ENCODE data around the gene RTP4.
"Not testable (repeated sequence)": the region's sequence is repeated elsewhere in the genome, so short reads cannot be mapped to it uniquely, and the experiment has no call there.

RTP4 gene

DNA sequence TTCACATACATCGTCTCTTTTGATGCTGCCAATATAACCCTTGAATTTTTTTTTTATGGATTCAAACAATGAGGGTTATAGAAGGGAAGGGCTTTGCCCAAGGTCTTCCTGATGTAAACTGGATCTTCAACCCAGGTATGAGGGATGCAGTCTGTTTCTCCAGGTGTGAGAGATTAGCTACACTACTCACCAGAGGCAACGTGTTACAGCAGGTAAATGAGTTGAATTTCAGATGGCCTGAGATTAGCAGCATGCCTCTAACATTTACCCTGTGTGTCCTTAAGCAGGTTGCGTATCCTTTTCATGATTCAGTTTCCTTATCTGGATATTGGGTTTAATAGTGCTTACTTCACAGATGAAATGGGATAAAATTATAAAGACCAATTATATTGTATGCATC is 1.9 kb downstream of the RTP4 start:
- DNase-seq (ENCODE audit: low read depth in 2 of 2): no peak

DNA sequence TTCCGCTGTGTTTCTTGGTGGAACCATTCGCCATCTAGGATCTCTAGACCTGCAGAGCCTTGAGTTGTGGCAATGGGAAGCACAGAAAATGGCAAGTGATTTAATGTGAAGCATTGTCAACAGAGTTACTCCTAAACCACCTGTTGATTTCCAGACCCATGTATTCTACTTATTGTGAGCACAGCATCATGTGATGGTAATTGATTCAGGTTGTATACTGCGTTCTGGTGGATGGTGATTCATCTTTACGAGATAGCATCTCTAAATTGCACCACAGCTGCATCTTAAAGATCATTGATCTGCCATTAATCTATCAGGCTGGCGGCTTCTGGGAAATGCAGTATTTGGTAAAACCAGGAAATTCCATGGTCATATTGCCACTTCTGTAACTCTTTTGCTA is 7.4 kb downstream of the RTP4 start:
- DNase-seq (ENCODE audit: low read depth in 2 of 2): no peak

DNA sequence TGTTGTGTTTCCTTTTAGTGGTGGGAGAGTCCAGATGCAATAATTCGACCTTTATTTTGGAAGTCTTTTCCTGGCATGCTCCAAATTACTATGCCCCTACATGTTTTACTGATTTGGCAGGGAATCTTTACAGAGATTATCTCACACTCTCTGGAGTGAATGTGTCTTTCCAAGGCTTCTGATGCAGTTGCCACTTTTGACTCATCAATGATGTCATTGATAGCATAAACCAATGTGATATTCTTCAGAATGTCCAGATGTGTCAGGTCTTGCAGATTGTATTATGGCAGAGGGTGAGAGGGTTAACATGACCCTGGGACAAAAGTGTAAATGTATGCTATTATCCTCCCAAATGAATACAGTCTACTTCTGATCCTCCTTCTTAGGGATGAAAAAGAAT is 9.7 kb downstream of the RTP4 start:
- no peak for DNase-seq (ENCODE audit: low read depth in 2 of 2)

DNA sequence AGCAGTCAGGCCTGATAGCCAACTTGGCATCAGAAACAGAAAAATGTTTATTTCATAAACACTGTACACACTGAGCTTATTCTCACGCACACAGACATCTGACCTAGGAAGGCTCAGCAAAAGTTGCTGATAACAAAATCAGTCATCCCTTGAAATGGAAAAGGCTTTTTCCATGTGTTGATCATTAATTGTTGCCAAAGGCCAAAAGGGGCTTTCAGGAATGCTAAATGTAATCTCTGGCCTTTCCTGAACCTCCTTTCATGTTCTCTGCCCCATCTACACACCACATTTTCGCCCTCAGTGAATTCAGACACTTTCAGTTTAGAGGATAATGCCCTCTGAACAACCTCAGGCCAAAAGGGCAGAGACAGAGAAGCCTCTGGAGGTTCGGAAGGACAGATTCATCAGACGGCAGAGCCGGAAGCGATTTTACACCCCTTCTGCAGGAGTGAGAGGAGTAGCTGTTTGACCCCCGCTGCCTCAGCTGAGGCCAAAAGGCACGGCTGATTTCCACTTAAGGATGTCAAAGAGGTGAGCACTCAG is 14.5 kb downstream of the RTP4 start:
- DNase-seq (ENCODE audit: low read depth in 2 of 2): no peak

DNA sequence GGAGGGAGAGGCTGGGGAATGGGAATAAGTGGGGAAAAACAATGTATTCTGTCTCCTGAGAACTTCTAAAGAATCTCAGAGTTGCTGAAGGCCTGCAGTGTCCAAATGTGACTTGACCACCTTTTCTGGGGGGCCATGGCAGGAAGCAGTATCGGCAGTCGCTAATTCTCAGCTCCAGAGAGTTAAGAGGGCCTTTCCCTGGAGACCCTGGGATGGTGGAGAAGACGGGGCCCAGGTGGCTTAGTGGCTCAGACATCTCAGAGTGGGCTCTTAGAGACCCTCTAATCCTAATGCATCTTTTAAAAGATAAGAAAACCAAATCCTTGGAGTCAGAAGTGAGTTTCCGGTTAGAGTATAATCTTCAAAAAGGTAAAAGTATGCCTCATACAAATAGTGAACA is 15.1 kb downstream of the RTP4 start:
- DNase-seq (ENCODE audit: low read depth in 2 of 2): no peak

DNA sequence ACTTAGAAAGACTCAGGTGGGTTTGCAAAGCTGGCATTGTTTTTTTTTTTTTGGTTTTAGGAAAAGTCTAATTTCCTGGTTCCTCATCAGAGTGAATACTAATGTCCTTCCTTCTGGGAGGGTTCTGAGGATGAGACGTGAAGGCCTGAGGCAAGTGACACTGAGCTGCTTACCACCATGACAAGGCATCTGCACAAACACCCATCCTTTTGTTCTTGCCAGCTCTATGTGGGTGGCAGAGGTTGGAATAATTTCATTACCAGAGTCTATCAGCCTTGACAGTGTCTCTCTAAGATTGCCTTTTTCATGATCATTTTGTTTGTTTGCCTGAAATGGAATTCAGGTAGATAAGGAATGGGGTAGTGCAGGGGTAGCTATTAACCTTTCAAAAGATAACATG is 17.1 kb downstream of the RTP4 start:
- DNase-seq (ENCODE audit: low read depth in 2 of 2): no peak

DNA sequence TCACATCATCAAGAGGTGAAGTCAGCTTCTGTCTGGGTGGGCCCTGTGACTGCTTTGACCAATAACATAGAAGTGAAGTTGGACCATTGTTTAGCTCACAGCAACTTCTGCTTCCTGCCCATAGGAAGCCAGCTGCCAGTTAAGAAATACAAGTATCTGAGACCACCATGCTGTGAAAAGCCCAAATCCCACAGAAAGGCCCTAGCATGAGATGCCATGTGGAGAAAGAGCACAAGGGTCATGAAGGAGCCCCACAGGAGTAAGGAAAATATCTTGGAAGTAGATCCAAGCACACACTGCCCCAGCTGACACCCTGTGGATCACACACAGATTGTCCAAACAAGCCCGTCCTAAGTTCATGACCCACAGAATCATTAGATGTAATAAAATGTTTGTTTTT is 28.5 kb downstream of the RTP4 start:
- no peak for DNase-seq (ENCODE audit: low read depth in 2 of 2)

DNA sequence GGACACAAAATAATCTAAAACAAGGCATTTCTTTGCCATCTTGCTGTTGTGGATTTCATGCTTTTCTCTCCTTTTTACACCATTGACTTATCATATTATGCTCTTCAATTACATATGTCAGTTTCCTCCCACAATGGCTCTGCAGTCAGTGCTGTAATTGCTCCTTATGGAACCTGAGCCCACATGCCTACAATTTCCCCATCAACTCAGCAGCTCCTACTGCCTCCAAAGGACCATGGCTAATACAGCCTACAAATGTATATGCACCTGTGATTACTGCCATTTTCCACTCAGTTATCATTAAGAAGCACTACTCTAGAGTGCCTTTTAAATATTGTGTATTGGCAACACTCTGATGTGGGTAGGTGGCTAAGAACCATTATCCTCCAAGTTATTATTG is 30.8 kb downstream of the RTP4 start:
- no peak for DNase-seq (ENCODE audit: low read depth in 2 of 2)

DNA sequence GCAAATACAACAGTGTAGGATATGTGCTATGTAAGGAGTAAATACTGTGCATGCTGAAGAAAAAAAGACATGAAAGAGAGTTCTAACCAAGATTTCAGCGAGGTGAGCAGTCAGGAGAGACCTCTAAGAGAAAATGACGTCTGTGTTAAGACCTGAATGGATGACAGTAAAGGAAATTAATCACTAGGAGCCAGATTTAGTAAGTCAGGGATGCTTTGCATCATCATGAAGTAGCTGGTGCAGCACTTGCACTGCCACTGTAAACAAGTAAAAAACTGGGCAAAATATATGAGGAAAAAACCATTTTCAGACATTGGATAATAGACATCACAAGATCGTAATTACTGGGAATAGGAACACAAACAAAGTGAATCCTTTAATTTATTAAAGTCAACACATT is 32.6 kb downstream of the RTP4 start:
- no peak for DNase-seq (ENCODE audit: low read depth in 2 of 2)

DNA sequence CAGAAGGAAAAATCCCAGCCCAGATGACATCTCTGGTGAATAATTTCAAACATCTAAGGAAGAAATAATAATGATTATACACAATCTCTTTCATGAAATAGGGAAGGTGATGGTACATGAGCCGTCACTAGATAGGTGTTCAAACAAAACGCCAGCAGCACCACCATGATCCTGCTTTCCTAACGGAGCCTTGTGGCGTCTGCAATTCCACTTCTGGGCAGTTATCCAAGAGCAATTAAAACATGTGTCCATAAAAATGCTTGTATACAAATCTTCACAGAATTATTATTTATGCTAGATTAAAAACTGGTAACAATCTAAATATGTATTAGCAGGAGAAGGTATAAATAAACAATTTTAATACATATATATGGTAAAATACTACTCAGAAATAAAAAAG is 33.7 kb downstream of the RTP4 start:
- no peak for DNase-seq (ENCODE audit: low read depth in 2 of 2)

DNA sequence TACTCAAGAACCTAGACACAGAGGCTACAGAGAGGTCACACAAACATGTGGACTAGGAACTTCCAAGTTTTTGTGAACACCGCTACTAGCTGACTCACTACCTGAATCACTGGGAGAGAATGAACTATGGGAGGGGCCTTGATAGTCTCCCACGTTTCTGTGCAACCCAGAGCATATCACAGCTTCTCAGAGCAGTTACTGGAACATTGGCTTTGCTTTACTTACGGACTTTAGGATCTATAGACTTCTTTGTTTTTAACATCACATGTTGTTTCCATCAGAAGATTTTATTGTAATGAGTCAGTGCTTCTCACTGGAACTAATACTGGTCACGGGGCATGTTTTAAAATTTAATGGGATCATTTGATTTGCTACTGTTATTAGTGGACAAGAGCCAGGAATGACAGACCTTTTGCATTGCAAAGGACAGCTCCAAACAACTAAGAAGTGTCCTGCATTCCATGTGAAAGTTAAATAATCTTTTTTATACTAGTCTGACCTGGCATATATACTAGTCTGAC is 35.6 kb downstream of the RTP4 start:
- no peak for DNase-seq (ENCODE audit: low read depth in 2 of 2)

DNA sequence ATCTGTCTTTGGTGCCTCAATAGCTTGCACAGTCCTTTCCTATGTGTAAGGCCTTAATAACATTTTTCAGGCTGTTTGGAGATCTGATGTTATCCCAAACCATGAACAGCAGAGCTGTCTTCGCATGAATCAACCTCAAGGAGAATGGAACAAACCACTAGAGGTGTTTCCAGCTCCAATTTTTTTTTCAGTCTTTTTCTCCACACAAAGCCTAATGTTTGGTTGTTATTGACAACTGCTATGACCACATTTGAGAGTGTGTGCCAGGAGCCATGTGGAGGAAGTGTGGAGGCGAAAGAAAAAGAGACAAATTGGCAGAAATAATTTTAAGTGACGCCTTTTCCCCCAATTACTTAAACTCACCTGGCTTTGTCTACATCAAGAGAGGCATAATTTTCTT is 38.7 kb downstream of the RTP4 start:
- no peak for DNase-seq (ENCODE audit: low read depth in 2 of 2)

DNA sequence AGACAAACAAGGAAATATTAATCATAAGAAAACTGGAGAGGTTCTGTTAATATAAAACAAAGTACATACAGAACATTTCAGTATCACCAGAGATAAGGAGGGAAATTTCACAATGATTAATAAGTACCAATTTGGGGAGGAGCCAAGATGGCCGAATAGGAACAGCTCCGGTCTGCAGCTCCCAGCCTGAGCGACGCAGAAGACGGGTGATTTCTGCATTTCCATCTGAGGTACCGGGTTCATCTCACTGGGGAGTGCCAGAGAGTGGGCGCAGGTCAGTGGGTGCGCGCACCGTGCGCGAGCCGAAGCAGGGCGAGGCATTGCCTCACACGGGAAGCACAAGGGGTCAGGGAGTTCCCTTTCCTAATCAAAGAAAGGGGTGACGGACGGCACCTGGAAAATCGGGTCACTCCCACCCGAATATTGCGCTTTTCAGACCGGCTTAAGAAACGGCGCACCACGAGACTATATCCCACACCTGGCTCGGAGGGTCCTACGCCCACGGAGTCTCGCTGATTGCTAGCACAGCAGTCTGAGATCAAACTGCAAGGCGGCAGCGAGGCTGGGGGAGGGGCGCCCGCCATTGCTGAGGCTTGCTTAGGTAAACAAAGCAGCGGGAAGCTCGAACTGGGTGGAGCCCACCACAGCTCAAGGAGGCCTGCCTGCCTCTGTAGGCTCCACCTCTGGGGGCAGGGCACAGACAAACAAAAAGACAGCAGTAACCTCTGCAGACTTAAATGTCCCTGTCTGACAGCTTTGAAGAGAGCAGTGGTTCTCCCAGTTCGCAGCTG is 44.0 kb downstream of the RTP4 start:
- not testable (repeated sequence) for DNase-seq (ENCODE audit: low read depth in 2 of 2)
